NCI-H2081 treated with DMSO at 0.1 percent for 48 hours (cell line): ENCODE measurements around the gene CXorf38.
A peak's percentile ranks its signal among the peaks of the same experiment; 100 is the strongest.
"Not testable (repeated sequence)": the region's sequence is repeated elsewhere in the genome, so short reads cannot be mapped to it uniquely, and the experiment has no call there.

Source experiments
- DNase-seq: peaks from one replicate; lab custom pipeline; 2025; lab: John Stamatoyannopoulos, UW

Gene CXorf38

DNA sequence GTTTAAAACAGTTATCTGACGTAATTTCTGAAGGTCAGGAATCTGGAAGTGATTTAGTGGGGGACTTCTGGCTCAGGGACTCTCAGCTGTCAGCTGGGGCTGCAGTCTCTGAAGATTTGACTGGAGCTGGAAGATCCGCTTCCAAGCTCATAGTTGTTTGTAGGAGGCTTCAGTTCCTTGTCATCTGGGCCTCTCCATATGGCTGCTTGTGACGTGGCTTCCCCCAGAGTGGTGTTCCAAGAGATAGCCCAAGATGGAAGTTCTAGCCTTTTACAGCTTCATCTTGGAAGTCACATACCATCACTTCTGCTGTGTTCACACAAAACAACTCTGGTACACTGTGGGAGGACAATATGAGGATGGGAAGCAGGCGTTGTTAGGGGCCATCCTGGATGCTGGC is 22.1 kb downstream of the CXorf38 start:
- no peak for DNase-seq

DNA sequence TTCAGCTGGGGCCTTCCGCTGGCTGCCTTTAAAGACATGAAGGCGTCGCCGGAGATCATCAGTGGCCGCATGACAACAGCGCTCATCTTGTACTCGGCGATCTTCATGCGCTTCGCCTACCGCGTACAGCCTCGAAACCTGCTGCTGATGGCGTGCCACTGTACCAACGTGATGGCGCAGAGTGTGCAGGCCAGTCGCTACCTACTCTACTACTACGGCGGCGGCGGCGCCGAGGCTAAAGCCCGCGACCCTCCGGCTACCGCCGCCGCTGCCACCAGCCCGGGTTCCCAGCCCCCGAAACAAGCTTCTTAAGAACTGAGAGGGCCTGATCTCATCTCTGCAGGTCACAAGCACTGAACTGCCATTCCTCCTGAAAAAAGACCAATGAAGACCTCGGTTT is 23.7 kb downstream of the CXorf38 start:
- DNase-seq, result no peak

DNA sequence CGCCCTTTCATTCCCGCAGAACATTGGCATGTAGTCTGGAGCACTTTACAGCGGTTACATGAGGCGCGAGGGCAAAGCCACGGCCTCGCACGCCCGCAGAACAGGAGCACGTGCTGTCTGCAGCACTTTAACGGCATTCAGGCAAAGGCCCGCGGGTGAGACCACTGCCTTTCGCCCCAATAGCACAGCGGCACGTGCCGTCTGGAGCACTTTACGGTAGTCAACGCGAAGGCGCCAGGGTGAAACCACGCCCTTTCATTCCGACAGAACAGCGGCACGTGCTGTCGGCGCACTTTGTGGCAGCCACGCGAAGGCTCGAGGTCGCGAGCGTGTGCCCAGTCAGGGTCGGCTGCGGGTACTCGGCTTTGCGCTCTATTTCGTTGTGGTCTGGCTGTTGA is 24.2 kb downstream of the CXorf38 start, which contains the start of gene MPC1L:
Gene MPC1L (plus strand): TSS at position 290 of the 398 bp plus-strand sequence. CDS start 138 bp downstream, outside the sequence.
- DNase-seq, result no peak

DNA sequence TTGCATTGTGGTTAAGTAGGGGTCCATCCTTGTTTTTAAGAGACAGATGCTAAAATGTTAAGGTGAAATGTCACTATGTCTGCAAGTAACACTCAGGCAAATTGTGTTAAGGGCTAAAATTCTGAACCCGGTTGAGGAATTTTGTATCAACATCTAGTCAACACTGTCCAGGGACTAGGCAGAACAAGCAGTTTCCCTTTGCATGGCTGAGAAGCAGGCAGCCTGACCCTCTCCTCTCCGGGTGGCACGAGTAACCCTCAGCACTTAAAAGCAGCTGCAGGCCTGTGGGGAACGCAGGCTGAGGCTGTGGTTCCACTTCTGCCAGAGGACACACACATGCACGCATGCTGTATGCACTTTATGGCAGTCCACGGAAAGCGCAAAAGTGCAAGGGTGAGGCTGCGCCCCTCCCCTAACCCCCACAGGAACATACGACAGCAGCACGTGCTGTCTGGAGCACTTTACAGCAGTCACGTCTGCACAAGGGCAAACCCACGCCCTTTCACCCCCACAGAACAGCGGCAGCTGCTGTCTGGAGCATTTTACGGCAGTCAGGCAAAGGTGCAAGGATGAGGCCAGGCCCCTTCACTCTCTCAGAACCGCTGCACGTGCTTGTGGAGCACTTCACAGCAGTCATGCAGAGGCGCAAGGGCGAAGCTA is 24.8 kb downstream of the CXorf38 start:
- DNase-seq, result no peak

DNA sequence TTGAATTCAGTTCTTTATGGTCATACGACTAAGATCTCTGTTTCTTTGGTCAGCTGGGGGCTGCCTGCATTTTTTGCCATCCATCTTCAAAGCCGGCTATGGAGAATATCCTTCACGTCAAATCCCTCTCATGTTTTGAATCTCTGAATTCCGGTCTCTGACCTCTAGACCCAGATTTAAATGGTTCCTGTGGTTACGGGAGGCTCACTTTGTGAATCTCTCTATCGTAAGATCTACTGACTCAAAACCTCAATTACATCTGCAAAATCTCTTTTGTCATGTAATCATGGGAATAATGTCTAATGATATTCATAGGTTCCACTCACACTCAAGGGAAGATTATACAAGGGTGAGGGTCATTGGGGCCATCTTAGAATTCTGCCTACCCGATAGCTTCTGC is 29.8 kb downstream of the CXorf38 start:
- no peak for DNase-seq

DNA sequence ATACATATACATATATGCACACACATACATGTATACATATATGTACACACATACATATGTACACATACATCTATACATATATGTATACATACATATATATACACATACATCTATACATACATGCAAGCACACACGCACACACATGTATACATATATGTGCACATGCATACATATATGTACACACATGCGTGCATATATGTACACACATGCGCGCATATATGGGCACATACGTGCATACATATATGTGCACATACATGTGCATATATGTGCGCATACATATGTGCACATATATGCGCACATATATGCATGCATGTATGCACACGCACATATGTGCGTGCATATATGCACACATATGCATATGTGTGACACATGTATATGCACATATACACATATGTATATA is 31.4 kb downstream of the CXorf38 start:
- DNase-seq, result no peak

DNA sequence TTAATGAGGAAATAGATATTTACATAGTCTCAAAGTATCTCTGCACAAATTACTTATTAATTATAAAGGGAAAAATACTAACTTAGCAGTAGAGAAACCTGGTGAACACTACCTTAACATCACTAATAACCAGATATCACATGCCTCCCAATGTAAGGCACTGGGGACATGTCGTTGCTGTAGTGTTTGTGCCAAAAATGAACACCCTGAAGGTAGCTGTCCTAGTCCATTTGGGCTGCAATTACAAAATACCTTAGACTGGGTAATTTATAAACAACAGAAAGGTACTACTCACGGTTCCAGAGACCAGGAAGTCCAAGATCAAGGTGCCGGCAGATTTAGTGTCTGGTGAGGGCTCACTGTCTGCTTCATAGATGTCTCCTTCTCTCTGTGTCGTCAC is 34.9 kb downstream of the CXorf38 start:
- no peak for DNase-seq

DNA sequence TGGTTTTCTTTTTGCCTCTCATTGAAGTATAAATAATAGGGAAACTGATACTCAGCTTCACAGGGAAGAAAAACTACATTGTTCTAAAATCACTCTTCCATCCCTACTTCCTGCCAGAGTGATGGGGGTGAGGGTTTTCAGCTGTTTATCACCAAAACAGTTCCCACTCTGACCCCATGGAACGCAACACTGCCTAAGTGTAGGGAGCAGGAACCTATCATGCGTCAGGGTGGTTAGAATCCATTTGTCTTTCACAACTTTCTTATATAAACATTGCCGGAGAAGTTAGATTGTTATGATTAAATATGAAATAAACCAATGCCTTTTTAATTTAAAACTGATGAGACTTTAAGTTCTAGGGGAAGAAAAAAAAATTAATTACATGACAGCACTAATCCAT is 40.0 kb downstream of the CXorf38 start:
- no peak for DNase-seq

DNA sequence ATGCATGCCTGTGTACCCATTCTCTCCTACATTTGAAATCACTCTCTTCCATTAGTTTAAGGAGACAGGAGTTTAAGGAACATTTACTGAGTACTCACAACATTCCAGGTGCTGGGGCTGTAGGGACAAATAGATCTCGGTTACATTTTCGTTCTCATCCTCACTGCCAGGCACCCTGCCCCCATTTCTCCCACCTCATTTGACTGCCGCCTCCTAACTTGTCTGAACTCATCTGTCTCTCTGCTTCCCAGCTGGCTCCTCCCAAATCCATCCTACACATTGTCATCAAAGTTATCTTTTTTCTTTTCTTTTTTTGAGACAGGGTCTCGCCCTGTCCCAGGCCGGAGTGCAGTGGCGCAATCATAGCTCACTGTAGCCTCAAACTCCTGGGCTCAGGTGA is 43.9 kb downstream of the CXorf38 start:
- DNase-seq, result no peak

DNA sequence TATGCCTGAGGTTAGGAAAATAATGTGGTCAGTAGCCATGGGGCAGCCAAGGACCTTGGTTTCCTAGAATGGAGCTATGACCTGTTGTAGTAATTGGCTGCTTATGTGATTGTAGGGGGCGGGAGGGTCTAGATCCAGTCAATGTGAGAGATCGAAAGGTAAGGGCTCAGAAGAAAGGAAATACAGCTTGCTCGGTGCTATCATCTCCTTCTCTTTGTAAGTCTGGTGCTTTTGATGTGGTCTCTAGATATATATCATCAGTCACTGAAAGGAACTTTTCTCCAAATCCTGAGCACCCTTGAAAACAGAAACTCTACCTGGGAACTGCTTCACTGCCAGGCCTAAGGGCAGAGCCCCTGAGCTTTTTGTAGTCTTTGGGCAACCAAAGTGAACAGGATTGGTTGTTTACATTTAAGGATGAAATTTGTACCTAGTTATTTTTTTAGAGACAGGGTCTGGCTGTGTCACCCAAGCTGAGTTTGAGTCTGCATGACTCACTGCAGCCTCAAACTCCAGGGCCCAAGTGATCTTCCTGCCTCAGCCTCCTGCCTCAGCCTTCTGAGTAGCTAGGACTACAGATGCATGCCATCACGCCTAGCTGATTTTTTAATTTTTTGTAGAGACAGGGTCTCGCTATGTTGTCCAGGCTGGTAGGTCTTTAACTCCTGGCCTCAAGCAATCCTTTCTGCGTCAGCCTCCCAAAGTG is 57.6 kb downstream of the CXorf38 start:
- DNase-seq, result not testable (repeated sequence)

DNA sequence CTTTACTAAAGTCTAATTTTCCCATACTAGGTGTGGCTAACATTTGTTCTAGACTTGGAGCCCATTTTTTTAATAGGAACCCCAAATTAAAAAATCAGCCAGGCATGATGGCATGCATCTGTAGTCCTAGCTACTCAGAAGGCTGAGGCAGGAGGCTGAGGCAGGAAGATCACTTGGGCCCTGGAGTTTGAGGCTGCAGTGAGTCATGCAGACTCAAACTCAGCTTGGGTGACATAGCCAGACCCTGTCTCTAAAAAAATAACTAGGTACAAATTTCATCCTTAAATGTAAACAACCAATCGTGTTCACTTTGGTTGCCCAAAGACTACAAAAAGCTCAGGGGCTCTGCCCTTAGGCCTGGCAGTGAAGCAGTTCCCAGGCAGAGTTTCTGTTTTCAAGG is 59.7 kb downstream of the CXorf38 start:
- DNase-seq, result not testable (repeated sequence)

DNA sequence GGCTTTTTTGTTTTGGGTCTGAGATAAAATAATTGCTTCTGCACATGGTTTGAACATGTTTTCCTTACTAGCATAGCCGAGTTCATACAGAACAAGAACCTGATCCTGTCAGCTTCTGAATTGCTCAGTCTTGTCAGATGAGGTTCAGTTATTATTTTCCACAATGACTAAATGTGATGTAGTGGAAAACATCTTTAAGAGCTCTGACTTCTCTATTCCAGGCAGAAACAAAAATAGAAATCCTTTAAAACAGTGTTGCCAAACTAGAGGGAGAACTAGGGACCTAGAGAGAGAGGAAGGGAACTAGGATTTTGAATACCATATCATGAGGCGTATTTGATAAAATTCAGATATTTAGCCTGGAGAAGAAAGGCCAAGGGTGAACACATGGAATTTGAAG is 64.5 kb downstream of the CXorf38 start:
- no peak for DNase-seq

DNA sequence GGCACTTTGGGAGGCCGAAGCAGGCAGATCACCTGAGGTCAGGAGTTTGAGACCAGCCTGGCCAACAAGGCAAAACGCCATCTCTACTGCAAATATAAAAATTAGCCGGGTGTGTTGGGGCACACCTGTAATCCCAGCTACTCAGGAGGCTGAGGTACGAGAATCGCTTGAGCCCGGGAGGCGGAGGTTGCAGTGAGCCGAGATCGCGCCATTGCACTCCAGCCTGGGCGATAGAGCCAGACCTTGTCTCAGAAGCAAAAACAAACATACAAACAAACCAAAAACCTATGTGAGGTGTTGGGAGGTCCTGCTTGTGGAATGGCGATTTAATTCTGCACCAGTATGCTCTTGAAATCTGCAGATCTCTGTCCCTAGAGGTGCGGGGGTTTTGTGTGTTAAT is 65.2 kb downstream of the CXorf38 start:
- not testable (repeated sequence) for DNase-seq

DNA sequence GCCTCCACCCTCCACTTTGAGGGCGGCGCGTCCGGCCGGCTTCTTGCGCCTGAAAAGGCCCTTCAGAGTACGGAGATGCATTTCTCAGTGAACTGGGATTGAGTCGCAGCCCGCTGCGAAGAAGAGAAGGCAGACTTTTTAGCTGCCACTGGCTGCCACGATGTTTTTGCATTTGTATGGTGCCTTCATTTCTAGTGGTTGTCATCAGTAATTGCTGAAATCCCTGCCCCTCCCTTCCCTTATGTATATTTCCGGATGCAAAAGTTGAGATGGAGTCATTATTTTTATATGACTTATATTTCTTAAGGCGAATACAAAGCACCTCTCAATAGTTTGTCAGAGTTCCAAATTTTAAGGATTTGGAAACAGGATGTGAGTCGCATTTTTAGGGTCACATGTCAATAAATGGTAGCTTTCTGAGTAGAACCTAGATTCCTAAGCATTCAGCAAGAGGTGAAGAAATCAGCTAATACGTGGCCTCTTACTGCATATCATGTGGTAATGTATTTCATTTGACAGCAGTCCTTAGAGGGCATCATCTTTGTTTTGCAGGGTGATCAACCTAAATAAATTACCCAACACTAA is 65.9 kb downstream of the CXorf38 start:
- no peak for DNase-seq

DNA sequence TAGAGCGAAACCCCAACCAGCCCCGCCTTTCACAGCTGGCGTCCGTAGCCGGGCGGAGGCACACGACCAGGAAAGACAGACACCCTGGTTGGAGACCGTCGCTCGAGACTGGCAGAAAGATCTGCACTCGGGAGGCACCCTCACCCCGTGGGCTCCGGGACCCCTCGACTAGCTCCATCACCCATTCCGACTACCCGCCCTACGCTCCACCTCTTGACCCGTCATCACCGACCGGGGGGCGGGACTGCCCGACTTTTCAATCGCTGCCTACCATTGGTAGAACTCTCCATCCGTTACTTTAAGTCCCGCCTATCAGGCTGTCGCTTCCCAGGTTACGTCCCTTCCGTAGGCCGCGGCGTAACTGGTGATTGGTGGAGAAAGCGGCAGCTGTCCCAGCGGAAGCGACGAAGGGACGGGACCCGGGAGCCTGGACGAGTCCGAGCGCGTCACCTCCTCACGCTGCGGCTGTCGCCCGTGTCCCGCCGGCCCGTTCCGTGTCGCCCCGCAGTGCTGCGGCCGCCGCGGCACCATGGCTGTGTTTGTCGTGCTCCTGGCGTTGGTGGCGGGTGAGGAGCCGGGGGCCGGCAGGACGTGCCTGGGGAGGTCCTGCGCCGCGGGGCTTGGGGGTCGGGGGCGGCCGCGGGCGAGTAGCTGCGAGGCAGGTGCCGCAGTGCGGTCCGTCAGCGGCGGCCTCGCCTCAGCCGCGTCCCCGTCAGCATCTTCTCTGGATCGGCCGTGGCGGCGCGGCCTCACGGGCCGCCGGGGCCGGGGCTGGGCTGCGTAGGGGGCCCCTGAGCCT is 66.6 kb downstream of the CXorf38 start, which contains the start of gene ATP6AP2:
Gene ATP6AP2 (plus strand): TSS at position 434 of the 799 bp plus-strand sequence. CDS start 96 bp downstream, at position 530.
- DNase-seq, result peak; percentile 79

DNA sequence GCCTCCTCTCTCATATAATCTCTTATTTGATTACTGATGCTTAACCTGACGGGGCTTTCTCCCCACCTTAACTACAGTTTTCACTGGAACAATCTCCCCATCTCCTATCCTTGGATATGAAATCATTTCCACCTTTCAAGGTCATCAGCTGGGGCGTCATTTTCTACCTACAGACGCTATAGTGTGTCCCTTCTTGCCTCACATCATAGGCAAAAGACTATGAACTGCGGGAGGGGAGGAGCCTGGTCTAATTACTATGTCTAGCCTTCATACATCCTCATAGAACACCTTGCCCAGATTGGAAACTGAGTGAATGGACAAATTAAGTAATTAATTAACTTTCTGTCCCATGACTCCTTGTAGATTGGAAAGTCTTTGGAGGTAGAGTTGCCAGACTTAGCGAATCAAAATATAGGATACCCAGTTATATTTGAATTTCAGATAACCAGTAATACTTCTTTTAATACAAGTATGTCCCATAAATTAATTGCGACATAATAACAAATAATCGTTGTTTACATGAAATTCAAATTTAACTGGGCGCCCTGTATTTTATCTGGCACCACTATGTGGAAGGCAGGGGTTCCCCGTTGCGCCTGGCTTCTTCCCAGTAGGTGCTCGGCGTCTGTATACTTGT is 67.3 kb downstream of the CXorf38 start:
- DNase-seq, result no peak

DNA sequence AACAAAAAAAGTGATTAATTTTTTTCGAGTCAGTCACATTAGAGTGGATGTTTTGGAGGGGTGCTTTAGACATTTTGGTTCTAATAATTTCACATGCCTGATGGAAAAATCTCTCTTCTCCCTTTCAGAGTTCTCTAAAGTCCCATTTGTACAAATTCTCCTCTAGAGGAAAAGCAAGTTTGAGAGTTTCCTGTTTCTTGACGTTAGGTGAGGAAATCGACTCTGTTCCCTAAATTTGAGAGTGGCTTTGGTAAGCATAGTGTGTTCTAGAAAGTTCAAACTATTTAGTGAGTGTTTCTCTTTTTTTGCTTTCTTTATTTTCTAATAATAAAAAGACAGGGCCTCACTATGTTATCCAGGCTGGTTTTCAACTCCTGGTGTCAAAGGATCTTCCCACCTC is 68.2 kb downstream of the CXorf38 start:
- DNase-seq, result no peak

DNA sequence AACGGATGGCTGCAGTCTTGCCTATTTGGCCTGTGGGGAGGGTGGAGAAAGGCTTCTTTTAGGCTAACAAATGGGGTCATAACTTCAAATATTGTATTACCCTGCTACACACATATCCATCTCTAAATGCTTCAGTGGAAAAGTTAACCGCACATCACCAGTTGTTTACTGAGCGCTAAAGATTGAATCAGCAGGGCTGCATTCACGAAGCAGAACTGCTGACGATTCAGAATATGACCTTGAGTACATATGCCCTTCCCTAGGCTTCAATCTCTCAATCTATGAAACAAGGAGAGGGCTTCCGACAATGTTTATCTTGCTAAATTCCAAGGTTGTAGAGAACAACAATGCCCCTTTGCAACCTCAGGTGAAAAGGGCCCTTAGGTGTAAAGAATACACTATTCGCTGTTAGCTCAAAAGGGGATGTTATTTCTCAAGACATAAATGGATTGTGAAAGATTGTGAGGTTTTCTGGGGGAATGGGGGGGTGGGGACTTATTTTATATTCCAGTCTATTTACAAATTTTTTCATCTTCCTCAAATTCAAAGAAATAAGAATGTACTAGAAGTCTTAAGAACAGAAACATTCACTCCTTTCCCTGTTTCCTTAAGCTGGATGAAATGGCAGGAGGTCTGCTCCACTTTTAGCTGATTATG is 69.2 kb downstream of the CXorf38 start:
- no peak for DNase-seq
